ENCODE results near the gene PHF14.

Gene PHF14

GRCh38 chr7:11176985-11177555 lies 203.4 kb downstream of the PHF14 start:
- no peak for DNase-seq

GRCh38 chr7:11177793-11178192 lies 204.1 kb downstream of the PHF14 start:
- no peak for DNase-seq

- DNase-seq = no peak
These were observed 207.9 kb downstream of the PHF14 start for GRCh38 chr7:11181590-11181989.

- DNase-seq = no peak
These were observed 209.1 kb downstream of the PHF14 start for GRCh38 chr7:11182736-11183135.

GRCh38 chr7:11185179-11185815 lies 211.6 kb downstream of the PHF14 start:
- DNase-seq = no peak

DNA sequence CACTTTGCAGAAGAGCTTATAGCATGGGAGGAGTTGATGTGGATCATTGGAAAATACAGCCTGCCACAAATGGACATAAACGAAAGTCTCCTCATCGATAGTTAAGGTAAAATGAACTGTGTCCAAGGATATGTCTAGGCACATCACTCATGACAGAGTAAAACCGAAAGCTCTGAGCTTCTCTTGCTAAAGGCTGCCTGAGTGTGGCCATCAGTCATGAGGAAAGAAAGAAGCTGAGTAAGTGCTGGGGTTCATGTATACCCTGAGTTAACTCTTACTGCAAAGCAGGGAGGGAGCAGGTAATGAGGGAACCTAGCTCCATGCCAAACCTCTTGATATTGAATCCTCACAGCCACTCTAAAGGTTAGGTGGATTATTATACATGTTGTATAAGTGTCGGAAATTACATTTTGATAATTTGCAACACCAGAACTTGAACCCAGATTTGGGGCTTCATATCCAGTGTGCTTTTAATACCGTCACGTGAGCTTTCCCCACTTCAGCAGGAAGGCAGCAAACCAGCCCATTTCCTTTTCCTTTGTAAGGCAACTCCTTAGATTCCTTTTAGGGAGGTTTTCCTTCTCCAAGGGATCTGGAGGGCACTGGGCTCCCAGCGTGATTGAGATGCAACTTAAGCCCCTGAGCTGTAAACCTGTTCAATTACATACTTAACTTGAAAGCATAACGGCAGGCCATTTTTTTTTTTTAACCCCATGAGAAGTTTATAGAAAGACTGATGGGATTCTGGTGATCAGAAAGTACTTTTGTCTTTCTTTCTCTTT lies 215.0 kb downstream of the PHF14 start:
- DNase-seq = no peak

DNA sequence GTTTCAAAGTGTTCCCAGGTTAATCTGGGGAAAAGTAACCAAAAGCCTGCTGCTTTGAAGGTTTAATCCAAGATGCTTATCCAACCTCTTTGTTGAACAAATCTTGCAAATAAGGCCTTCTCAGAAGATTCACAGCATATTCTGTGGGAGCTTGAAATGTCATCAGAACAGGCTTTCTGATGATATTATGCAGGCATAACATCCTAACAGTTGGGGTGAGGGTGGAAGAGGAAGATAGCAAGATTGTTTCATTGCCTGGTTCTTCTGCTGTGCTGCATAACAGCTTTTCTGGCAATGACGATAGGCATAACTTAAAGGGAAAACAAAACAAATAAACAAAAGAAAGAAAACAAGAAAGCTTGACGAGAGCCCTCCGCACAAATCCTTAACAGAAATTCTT lies 217.4 kb downstream of the PHF14 start:
- DNase-seq = no peak

- DNase-seq = no peak
These were observed 218.0 kb downstream of the PHF14 start for GRCh38 chr7:11191574-11192220.

DNA sequence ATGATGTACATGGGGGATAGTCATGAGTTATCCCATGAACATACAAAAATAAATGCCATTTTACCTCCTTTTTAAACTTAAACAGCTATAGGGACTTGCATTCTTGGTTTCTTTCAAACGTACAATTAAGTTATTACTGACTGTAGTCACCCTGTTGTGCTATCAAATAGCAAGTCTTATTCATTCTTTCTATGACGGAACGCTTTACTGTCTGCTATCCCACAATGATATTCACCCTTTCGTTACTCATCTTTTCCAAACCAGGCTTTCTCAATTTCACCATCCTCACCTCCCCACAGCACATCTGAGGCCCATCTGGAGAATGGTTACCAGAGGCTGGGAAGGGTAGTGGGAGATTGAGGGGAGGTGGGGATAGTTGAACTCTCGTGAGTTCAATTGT lies 218.8 kb downstream of the PHF14 start:
- DNase-seq = no peak

- DNase-seq = no peak
These were observed 219.6 kb downstream of the PHF14 start for GRCh38 chr7:11193131-11193867.

GRCh38 chr7:11193888-11194287 lies 220.2 kb downstream of the PHF14 start:
- no peak for DNase-seq

DNA sequence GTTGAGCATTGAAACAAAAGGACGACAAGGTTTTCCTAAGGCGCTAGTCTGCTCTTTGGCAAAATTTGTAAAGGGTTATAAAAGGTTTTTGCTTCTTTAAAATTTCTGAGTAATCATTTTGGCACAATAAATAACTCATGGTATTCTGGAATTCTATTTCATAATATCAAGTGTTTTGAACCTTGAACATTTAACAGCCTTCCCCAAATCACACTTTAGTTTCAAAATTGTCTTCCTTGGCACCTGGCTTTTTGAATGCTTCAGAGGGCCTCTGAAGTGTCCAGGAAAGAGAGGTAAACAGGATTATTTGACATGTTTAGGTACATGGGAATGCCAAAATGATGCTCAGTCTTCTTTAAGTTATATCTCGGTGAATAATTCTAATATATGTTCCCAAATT lies 220.8 kb downstream of the PHF14 start:
- DNase-seq = no peak

GRCh38 chr7:11195502-11195901 lies 221.8 kb downstream of the PHF14 start:
- DNase-seq = no peak

DNA sequence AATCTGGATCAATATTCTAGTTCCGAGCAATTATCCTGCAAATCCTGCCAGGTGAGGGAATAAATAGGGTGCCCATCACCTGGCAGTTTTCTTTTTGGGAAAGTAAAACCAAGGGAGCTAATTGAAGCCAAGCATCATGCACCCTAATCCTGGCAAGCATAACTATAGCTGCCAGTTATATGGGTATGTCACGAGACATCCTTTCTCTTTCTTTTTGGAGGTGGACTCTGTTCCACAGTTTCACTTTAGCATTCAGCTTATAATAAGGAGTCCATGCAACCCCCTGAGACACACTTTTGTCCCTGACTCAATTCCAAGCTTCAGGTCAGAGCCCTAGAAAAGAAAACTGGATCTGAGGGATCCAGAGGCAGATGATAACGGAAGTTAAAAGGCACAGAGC lies 222.5 kb downstream of the PHF14 start:
- no peak for DNase-seq

- DNase-seq = no peak
These were observed 229.6 kb downstream of the PHF14 start for GRCh38 chr7:11203224-11203623.

DNA sequence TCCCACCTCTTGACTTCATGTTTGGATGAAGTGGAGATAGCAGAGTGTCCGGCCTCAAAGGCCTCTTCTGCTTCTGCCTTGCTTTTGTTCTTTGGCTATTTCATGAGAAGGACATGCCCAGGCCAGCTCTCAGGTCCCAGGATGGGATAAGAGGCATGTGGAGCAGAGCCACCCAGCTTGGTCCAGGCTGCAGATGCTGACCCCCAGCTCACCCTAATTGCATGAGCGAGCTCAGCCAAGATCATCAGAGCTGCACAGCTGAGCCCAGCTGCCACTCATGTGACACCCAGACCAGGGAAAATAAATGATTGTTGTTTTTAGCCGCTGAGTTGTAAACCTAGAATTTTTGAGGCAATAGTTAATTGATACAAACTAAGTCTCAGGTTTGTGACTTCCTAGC lies 230.0 kb downstream of the PHF14 start:
- no peak for DNase-seq

- no peak for DNase-seq
These were observed 232.7 kb downstream of the PHF14 start for GRCh38 chr7:11206177-11206899.

DNA sequence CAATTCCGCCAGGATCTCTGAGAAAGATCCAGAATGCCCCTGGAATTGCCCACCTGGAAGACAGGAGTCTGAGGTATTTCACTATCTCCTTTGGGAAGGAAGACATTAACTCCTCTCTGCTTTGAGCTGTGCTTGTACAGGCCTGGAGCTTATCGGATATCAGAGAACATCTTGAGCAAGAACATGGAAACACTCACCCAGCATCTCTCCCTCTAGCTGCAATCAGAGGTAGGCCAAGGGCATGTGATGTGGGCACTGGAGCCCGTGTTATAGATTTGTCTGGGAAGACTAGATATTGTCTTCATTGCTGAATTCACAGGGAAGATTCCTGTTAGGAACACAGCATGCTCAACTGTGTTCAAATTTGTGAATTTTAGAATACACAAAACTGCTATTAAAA lies 233.9 kb downstream of the PHF14 start:
- peak in 1 of 2 experiments; percentile 31 for DNase-seq

- DNase-seq = no peak
These were observed 235.3 kb downstream of the PHF14 start for GRCh38 chr7:11208883-11209465.

- no peak for DNase-seq
These were observed 236.7 kb downstream of the PHF14 start for GRCh38 chr7:11210374-11210773.

DNA sequence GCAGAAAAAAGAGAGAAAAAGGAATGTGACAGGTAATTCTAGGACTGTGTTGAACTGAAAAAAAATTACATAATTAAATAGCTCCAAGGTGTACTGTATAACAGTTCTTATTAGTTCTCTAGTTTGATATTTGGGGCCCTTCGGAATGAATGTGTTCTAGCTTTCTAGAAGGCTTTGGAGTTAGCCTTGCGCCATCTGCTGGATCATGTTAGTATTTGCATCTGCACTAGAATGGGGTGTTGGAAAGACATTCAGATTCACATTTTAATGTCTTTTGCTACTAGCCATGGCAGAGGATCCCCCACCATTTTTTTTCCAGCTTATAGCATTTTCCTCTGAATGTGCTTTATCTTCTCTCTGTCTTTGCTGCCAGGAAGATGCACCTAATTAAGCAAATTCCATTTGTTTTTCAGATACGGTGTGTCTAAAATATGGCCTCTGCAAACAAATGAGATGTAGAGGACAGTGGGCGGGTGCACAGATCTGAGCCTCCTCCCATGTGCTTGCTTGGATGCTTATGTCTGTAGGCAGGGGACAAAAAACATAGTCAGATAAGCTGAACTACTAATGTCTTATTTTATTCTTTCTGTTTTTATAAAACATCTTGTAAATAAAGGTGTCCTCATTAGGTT lies 238.5 kb downstream of the PHF14 start:
- peak; percentile 21 to 75 for DNase-seq
